GM23248 (cell line): ENCODE results near the gene PRKCB. TPM values are rescaled to one million over a fixed set of nuclear protein-coding genes. Genes with fewer than 3 reads are reported as not detected.
A peak's percentile ranks its signal among the peaks of the same experiment; 100 is the strongest.

ENCODE experiments used
- DNase-seq: peaks from one replicate; pipeline ENCODE4 v3.0.0-alpha.2; 2015
- H2AFZ ChIP-seq: fragments of 200-600 bp; sonication (generic); 2 replicates; pipeline ENCODE4 v1.6.1; 2016; ENCODE audit warnings: antibody characterized with exemption
- H3F3A ChIP-seq: fragments of 200-600 bp; sonication (generic); 2 replicates; pipeline ENCODE4 v1.6.1; 2016; ENCODE audit warnings: mild to moderate bottlenecking, antibody characterized with exemption, mixed run types; ENCODE audit not compliant: insufficient read depth
- H3K27ac ChIP-seq: fragments of 200-600 bp; sonication (generic); 2 replicates; pipeline ENCODE4 v1.5.1; 2016; ENCODE audit warnings: mild to moderate bottlenecking
- H3K27me3 ChIP-seq: fragments of 200-600 bp; sonication (generic); replicated peaks from 2 replicates; pipeline ENCODE4 v1.6.1; 2016; ENCODE audit warnings: mild to moderate bottlenecking; ENCODE audit not compliant: insufficient read depth
- H3K36me3 ChIP-seq: fragments of 200-600 bp; sonication (generic); 2 replicates; pipeline ENCODE4 v1.6.1; 2016; ENCODE audit warnings: low read depth, mild to moderate bottlenecking
- H3K4me1 ChIP-seq: fragments of 200-600 bp; sonication (generic); 2 replicates; pipeline ENCODE4 v1.6.1; 2016; ENCODE audit warnings: mild to moderate bottlenecking; ENCODE audit not compliant: insufficient read depth
- H3K4me2 ChIP-seq: fragments of 200-600 bp; sonication (generic); one replicate; pipeline ENCODE4 v1.6.1; 2016; ENCODE audit warnings: mild to moderate bottlenecking; ENCODE audit not compliant: unreplicated experiment
- H3K4me3 ChIP-seq: fragments of 200-600 bp; sonication (generic); 2 replicates; pipeline ENCODE4 v1.5.1; 2016; ENCODE audit warnings: mild to moderate bottlenecking
- H3K79me2 ChIP-seq: fragments of 200-600 bp; sonication (generic); 2 replicates; pipeline ENCODE4 v1.6.1; 2016; ENCODE audit warnings: mild to moderate bottlenecking; ENCODE audit not compliant: insufficient read depth
- H3K9ac ChIP-seq: fragments of 200-600 bp; sonication (generic); 2 replicates; pipeline ENCODE4 v1.6.1; 2016; ENCODE audit warnings: mild to moderate bottlenecking
- H3K9me2 ChIP-seq: fragments of 200-600 bp; sonication (generic); 2 replicates; pipeline ENCODE4 v1.6.1; 2016; ENCODE audit warnings: mixed run types, mild to moderate bottlenecking, moderate library complexity; ENCODE audit not compliant: insufficient read depth
- H3K9me3 ChIP-seq: fragments of 200-600 bp; sonication (generic); one replicate; pipeline ENCODE4 v1.6.1; 2017; ENCODE audit warnings: low read depth
- H4K20me1 ChIP-seq: fragments of 200-600 bp; sonication (generic); 2 replicates; pipeline ENCODE4 v1.6.0; 2016; ENCODE audit not compliant: insufficient read depth
- EZH2 ChIP-seq: fragments of 200-600 bp; sonication (generic); IDR thresholded peaks from 2 replicates; pipeline ENCODE4 v1.6.1; 2018; ENCODE audit warnings: antibody characterized with exemption, mild to moderate bottlenecking; ENCODE audit not compliant: insufficient read depth, poor library complexity, severe bottlenecking
- EZH2phosphoT487 ChIP-seq: fragments of 200-600 bp; sonication (generic); IDR thresholded peaks from 2 replicates; pipeline ENCODE4 v1.6.1; 2018; ENCODE audit warnings: antibody characterized with exemption, moderate library complexity, mild to moderate bottlenecking, low read depth; ENCODE audit not compliant: insufficient read depth
- whole genome bisulfite sequencing, 2 experiments: methylation state at CpG; one replicate each; pipeline ENCODE4 v1.1.6; 2015 to 2017; ENCODE audit warnings: low lambda C conversion rate in 2 of 2, low coverage in 1 of 2; ENCODE audit errors: missing lambda C conversion rate in 2 of 2; 5-methylcytosine and 5-hydroxymethylcytosine counted together
- in situ Hi-C: fragments of 300-500 bp; cut with MboI; formaldehyde crosslinking; loops from 2 replicates; pipeline ENCODE4 v1.15.0; 2020
- polyA plus RNA-seq: library from polyadenylated mRNA; unstranded; fragments of >200 nt; fragmentation: Nextera tagmentation; extraction: Ambion mirVana; gene quantifications from 2 replicates; pipeline ENCODE4 v1.2.1, GENCODE V29; 2016
- total RNA-seq: library from RNA; depleted of rRNA; stranded (reverse); fragments of >200 nt; shearing (Covaris generic); gene quantifications from 2 replicates; pipeline ENCODE4 v1.2.3, GENCODE V29; 2014; rRNA removed

The PRKCB gene
- total RNA-seq = not detected in 2 replicates
- not detected in 2 replicates for polyA plus RNA-seq

DNA sequence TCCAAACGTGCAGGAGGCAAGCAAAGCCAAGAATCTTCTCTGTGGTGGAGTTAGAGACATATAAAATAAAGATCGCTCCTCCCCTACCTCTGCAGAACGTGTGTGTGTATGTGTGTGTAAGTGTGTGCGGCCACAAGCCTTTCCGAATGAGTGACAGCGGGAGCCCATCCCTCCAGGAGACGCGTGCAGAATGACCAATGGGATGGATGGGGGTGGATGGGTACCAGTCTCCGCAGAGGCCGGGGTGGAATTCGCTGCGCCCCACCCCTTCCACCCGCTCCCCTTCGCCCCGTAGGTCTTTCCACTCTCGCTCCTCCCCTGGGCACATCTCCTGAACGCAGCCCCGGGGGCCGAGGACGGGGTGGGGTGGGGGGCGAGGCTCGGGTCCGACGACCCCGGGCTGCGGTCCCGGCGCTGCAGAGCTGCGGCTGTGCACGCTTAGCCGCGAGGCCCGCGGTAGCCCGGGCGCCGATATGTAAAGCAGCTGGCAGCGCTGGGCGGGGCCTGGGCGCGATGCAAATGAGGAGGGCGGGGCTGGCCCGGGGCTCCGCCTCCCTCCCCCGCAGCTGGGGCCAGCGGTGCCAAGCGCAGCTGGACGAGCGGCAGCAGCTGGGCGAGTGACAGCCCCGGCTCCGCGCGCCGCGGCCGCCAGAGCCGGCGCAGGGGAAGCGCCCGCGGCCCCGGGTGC lies at the start of gene PRKCB:
TSS of gene PRKCB (plus strand) at position 594 of the 688 bp plus-strand sequence.
- Histone ChIP-seq H3F3A (no peaks in the 10 kb centered on the region), H3K9me2 (no peaks in the 10 kb centered on the region), H3K79me2 (no peaks in the 10 kb centered on the region), H3K36me3 (no peaks in the 10 kb centered on the region), H3K27ac (no peak within 1 kb of the TSS), H3K9me3 (no peaks in the 10 kb centered on the region), H3K4me3 (no peak within 1 kb of the TSS), H4K20me1 (no peaks in the 10 kb centered on the region), H3K27me3 (peaks cover 33% of the 10 kb centered on the region), H3K4me1 (no peaks in the 10 kb centered on the region), H3K9ac (no peak within 1 kb of the TSS), H3K4me2 (no peak within 1 kb of the TSS), H2AFZ (no peak within 1 kb of the TSS)
- no peak for TF ChIP-seq EZH2phosphoT487
- TF ChIP-seq EZH2 = no peak
- in situ Hi-C loops = no loop called here
- WGBS, 2 experiments = 5 to 6% methylated on average over 30 to 46 of the region's 63 CpGs
- DNase-seq = peak; percentile 62

DNA sequence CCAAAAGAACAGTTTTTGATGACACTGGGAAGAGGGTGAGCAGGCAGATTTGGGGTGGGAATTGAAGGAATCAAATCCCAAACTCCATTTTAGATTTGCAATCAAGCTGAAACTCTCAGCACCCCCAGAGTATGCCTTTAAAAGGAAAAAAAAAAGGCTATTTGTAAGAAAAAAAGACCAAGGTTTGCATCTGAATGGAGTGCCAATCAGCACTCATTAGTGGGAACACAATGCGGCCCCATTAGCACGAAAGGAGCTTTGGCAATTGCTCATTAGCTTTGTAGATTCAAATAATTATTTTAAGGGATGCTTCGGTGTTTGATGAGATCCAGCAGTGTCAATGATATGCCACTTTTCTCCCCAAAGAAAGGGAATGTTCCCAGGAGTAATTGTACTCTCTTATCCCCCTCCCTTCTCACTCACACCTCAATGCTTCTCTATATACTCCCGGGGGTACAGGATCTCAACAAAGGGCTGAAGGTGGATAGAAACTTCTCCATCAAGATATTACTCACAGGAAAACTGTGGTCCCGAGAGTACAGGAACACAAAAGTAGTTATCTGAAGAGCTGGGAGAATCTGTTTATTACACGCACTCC lies 48.7 kb upstream of the PRKCB start:
- no peak for TF ChIP-seq EZH2phosphoT487
- no peak for TF ChIP-seq EZH2
- WGBS, 2 experiments = 6% methylated on average over 6 of the region's 6 CpGs
- no peaks in the 10 kb centered on the region for H3K79me2 ChIP-seq

DNA sequence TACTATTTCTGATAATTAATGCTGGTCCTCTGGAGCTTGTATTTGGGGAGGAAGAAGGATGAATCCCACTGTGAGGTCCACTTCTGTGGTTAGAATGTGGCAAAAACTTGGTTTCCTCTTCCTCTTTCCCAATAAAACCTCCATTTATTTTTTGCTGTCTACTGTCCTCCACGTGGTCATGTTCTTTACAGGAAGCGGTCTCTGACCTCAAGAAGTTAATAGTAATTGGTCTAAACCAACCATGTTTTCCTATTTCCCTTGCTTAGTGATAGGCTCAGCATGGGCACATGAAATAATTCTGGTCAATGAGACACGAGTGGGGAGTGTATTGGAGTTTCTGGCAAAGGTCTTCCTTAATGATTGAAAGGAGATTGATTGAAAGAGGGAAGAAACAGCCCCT lies 47.1 kb upstream of the PRKCB start:
- H3K4me1 ChIP-seq = no peaks in the 10 kb centered on the region
- DNase-seq = no peak
- H3K9me3 ChIP-seq = no peaks in the 10 kb centered on the region
- no peaks in the 10 kb centered on the region for H3F3A ChIP-seq
- no peaks in the 10 kb centered on the region for H3K9me2 ChIP-seq
- H4K20me1 ChIP-seq = no peaks in the 10 kb centered on the region
- H3K27me3 ChIP-seq = no peaks in the 10 kb centered on the region
- no peak overlapping the region for H2AFZ ChIP-seq
- H3K4me3 ChIP-seq = no peak overlapping the region
- H3K9ac ChIP-seq = no peak overlapping the region
- no peak overlapping the region for H3K4me2 ChIP-seq
- no peak for TF ChIP-seq EZH2
- no peak for TF ChIP-seq EZH2phosphoT487
- H3K27ac ChIP-seq = no peak overlapping the region
- H3K79me2 ChIP-seq = no peaks in the 10 kb centered on the region
- WGBS, 2 experiments = 8 to 13% methylated on average over 3 of the region's 3 CpGs
- no peaks in the 10 kb centered on the region for H3K36me3 ChIP-seq
- in situ Hi-C loops = no loop called here

More for the DNA sequence above, 48.7 kb upstream of the PRKCB start:
- no peak overlapping the region for H3K4me3 ChIP-seq
- no peaks in the 10 kb centered on the region for H3K4me1 ChIP-seq
- no peaks in the 10 kb centered on the region for H3K27me3 ChIP-seq
- H3K4me2 ChIP-seq = no peak overlapping the region
- H3K9ac ChIP-seq = no peak overlapping the region
- H3F3A ChIP-seq = no peaks in the 10 kb centered on the region
- H3K27ac ChIP-seq = no peak overlapping the region
- H3K9me3 ChIP-seq = no peaks in the 10 kb centered on the region
- no peak for DNase-seq
- no peaks in the 10 kb centered on the region for H3K9me2 ChIP-seq
- H4K20me1 ChIP-seq = no peaks in the 10 kb centered on the region
- no peaks in the 10 kb centered on the region for H3K36me3 ChIP-seq
- no peak overlapping the region for H2AFZ ChIP-seq
- in situ Hi-C loops = no loop called here

DNA sequence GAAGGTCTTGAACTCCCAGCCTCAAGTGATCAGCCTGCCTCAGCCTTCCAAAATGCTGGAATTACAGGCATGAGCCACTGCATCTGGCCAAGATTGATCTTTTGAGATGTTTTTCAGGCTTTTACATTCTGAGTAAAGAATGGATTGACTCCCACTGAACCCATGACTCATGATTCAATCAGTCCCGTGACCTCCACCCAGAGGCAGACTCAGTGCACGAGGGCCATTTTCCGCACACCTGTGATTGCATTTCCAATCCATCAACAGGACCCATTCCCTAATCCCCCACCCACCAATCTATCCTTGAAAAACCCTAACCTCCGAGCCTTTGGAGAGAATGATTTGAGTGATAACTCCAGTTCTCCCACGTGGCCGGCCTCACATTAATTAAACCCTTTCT lies 40.4 kb upstream of the PRKCB start:
- Histone ChIP-seq H3K9me2 (no peaks in the 10 kb centered on the region), H3K36me3 (no peaks in the 10 kb centered on the region), H3K4me2 (no peak overlapping the region), H2AFZ (no peak overlapping the region), H3K4me3 (no peak overlapping the region), H3K79me2 (no peaks in the 10 kb centered on the region), H4K20me1 (no peaks in the 10 kb centered on the region), H3F3A (no peaks in the 10 kb centered on the region), H3K9ac (no peak overlapping the region), H3K27ac (no peak overlapping the region), H3K27me3 (no peaks in the 10 kb centered on the region), H3K4me1 (no peaks in the 10 kb centered on the region), H3K9me3 (no peaks in the 10 kb centered on the region)
- DNase-seq = no peak
- TF ChIP-seq EZH2 = no peak
- TF ChIP-seq EZH2phosphoT487 = no peak
- 53 to 64% methylated on average over 6 of the region's 6 CpGs for WGBS, 2 experiments
- in situ Hi-C loops = no loop called here
